GM12874 (cell line): ENCODE data around the gene ITGA8.

Experiments used
- TF ChIP-seq, protein P1 (sequence below): IDR thresholded peaks from 2 replicates; pipeline ENCODE4 v1.5.1; 2011; ENCODE audit warnings: low read depth, mild to moderate bottlenecking, control low read depth, low read length, moderate library complexity; ENCODE audit not compliant: insufficient read depth

The ITGA8 gene

GRCh38 chr10:15672469-15672868 lies 47.3 kb downstream of the ITGA8 start:
- TF ChIP-seq, protein P1, sequence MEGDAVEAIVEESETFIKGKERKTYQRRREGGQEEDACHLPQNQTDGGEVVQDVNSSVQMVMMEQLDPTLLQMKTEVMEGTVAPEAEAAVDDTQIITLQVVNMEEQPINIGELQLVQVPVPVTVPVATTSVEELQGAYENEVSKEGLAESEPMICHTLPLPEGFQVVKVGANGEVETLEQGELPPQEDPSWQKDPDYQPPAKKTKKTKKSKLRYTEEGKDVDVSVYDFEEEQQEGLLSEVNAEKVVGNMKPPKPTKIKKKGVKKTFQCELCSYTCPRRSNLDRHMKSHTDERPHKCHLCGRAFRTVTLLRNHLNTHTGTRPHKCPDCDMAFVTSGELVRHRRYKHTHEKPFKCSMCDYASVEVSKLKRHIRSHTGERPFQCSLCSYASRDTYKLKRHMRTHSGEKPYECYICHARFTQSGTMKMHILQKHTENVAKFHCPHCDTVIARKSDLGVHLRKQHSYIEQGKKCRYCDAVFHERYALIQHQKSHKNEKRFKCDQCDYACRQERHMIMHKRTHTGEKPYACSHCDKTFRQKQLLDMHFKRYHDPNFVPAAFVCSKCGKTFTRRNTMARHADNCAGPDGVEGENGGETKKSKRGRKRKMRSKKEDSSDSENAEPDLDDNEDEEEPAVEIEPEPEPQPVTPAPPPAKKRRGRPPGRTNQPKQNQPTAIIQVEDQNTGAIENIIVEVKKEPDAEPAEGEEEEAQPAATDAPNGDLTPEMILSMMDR = no peak

- TF ChIP-seq, protein P1 = no peak
Measured at GRCh38 chr10:15670880-15671279, 48.8 kb downstream of the ITGA8 start.

DNA sequence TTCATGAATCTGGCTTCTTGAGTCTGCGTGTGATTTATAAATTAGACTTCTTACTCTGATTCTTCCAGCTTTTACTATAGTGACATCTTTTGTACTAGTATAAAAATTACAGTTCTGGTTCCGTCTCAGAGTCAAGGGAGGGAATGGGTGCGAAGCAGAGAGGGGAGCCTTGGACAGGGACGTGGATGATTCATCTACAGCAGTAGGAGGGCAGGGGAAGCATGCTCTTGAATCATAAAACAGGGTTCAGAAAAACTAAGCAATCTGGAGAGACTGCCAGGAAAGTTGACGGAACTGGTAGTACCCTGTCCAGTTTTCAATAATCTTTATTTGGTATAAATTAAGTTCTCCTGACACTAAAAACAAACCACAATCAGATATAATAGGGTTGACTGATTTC lies 58.1 kb downstream of the ITGA8 start:
- TF ChIP-seq, protein P1 = no peak

- TF ChIP-seq, protein P1 = no peak
Measured at GRCh38 chr10:15660990-15661389, 58.7 kb downstream of the ITGA8 start.

GRCh38 chr10:15658069-15658702 lies 61.5 kb downstream of the ITGA8 start:
- TF ChIP-seq, protein P1 = no peak

DNA sequence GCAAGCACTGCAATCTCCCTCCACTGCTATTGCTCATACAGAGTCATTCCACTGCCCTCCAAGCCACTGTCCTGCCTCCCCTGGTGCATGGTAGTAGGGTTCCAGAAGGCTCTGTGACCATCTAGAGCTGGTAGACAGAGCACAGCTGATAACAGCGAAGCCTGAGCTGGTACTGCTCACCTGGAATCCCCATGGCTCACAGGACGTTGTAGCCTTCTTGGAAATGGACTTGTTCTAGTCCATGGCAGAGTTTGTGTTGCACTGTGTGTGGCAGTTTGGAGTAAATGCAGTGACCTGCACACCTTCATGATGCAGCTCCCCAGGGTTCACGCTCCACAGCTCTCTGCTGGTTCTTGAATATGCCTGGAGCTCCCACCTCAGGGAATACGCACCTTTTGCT lies 67.0 kb downstream of the ITGA8 start:
- TF ChIP-seq, protein P1 = no peak

DNA sequence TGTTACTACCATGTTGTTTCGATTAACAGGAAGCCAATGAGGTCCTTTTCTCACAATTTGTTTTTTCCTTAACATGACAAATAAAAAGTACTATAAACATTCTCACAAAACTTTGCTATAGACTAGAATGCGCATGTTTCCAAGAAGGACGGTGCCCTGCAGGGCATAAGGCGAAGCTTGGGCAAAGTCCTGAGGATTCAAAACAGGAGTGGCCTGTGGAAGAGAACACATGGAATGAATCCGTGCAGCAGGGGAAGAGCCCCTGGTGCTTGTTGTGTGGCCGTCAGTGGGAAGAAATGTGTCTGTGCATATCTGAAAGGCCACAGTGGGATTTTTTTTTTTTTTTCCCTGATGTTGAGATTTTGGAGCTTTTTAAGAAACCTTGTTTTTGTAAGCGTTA lies 67.6 kb downstream of the ITGA8 start:
- TF ChIP-seq, protein P1 = no peak
